OCI-LY1 (cell line): Measurements from ENCODE around the gene HYI.

Source experiments
- H2AFZ ChIP-seq: fragments of 200-600 bp; sonication (generic), shearing (Covaris generic); 2 replicates; pipeline ENCODE4 v1.6.0; 2014; ENCODE audit warnings: antibody characterized with exemption, mild to moderate bottlenecking, low read length
- H3F3A ChIP-seq: fragments of 200-600 bp; sonication (generic), shearing (Covaris generic); 2 replicates; pipeline ENCODE4 v1.6.0; 2014; ENCODE audit warnings: mild to moderate bottlenecking, antibody characterized with exemption, low read length, moderate library complexity; ENCODE audit not compliant: insufficient read depth
- H3K27ac ChIP-seq: fragments of 200-600 bp; sonication (generic); 2 replicates; pipeline ENCODE4 v1.5.1; 2014; ENCODE audit warnings: low read length, mixed run types, mild to moderate bottlenecking, low read depth; ENCODE audit not compliant: poor library complexity, severe bottlenecking
- H3K27me3 ChIP-seq: fragments of 200-600 bp; sonication (generic); 2 replicates; pipeline ENCODE4 v1.6.0; 2014; ENCODE audit warnings: antibody characterized with exemption, mild to moderate bottlenecking, low read length, moderate library complexity; ENCODE audit not compliant: insufficient read depth
- H3K36me3 ChIP-seq: fragments of 200-600 bp; sonication (generic); 2 replicates; pipeline ENCODE4 v1.6.1; 2014; ENCODE audit warnings: mild to moderate bottlenecking, antibody characterized with exemption, low read length, moderate library complexity, mixed read lengths; ENCODE audit not compliant: insufficient read depth
- H3K4me1 ChIP-seq: fragments of 200-600 bp; sonication (generic); 2 replicates; pipeline ENCODE4 v1.5.1; 2014; ENCODE audit warnings: mild to moderate bottlenecking, low read length, moderate library complexity; ENCODE audit not compliant: insufficient read depth, severe bottlenecking
- H3K4me2 ChIP-seq: fragments of 200-600 bp; sonication (generic), shearing (Covaris generic); 2 replicates; pipeline ENCODE4 v1.6.1; 2014; ENCODE audit warnings: low read length
- H3K4me3 ChIP-seq: fragments of 200-600 bp; sonication (generic); 2 replicates; pipeline ENCODE4 v1.5.1; 2014; ENCODE audit warnings: low read length, low read depth, mild to moderate bottlenecking, mixed read lengths; ENCODE audit not compliant: poor library complexity, severe bottlenecking
- H3K79me2 ChIP-seq: fragments of 200-600 bp; shearing (Covaris generic); 2 replicates; pipeline ENCODE4 v1.6.1; 2016; ENCODE audit warnings: mixed run types, low read length, mixed read lengths; ENCODE audit not compliant: insufficient read depth
- H3K9ac ChIP-seq: fragments of 200-600 bp; sonication (generic), shearing (Covaris generic); 2 replicates; pipeline ENCODE4 v1.6.1; 2014; ENCODE audit warnings: mild to moderate bottlenecking, low read length, mixed read lengths
- H3K9me2 ChIP-seq: fragments of 200-600 bp; sonication (generic), shearing (Covaris generic); 2 replicates; pipeline ENCODE4 v1.6.1; 2014; ENCODE audit warnings: low read depth, mild to moderate bottlenecking, low read length, mixed read lengths
- H3K9me3 ChIP-seq: fragments of 200-600 bp; shearing (Covaris generic); 2 replicates; pipeline ENCODE4 v1.6.1; 2014; ENCODE audit warnings: low read length, mixed read lengths
- H4K20me1 ChIP-seq: fragments of 200-600 bp; sonication (generic), shearing (Covaris generic); 2 replicates; pipeline ENCODE4 v1.6.0; 2016; ENCODE audit warnings: mild to moderate bottlenecking, low read length; ENCODE audit not compliant: insufficient read depth
- CTCF ChIP-seq: fragments of 200-600 bp; sonication (generic), shearing (Covaris generic); IDR thresholded peaks from 2 replicates; pipeline ENCODE4 v1.5.1; 2017; ENCODE audit warnings: mild to moderate bottlenecking, antibody characterized with exemption, low read length, moderate library complexity, mixed read lengths
- EZH2 ChIP-seq: fragments of 200-600 bp; sonication (generic), shearing (Covaris generic); IDR thresholded peaks from 2 replicates; pipeline ENCODE4 v1.8.0; 2017; ENCODE audit warnings: borderline replicate concordance, mixed run types, mild to moderate bottlenecking, antibody characterized with exemption, low read length, moderate library complexity, mixed read lengths

The HYI gene

GRCh38 chr1:43451701-43452532 lies 1.8 kb downstream of the HYI start:
- Histone ChIP-seq H4K20me1 (no peaks in the 10 kb centered on the region), H3K9ac (no peak overlapping the region), H3K79me2 (no peaks in the 10 kb centered on the region), H3K9me3 (no peaks in the 10 kb centered on the region), H3K27ac (no peak overlapping the region), H3K4me3 (no peak overlapping the region), H3F3A (no peaks in the 10 kb centered on the region), H3K4me1 (peaks cover 16% of the 10 kb centered on the region), H2AFZ (no peak overlapping the region), H3K4me2 (no peak overlapping the region), H3K9me2 (no peaks in the 10 kb centered on the region), H3K36me3 (peaks cover 29% of the 10 kb centered on the region; the same call in 1 of the 2 replicates), H3K27me3 (no peaks in the 10 kb centered on the region; the same call in 1 of the 2 replicates)
- TF ChIP-seq EZH2 = no peak
- TF ChIP-seq CTCF = no peak

- Histone ChIP-seq H3K36me3 (peaks cover 36% of the 10 kb centered on the region; the same call in 1 of the 2 replicates), H4K20me1 (no peaks in the 10 kb centered on the region), H3K9ac (no peak overlapping the region), H3K79me2 (no peaks in the 10 kb centered on the region), H2AFZ (no peak overlapping the region), H3K9me2 (no peaks in the 10 kb centered on the region), H3K4me2 (no peak overlapping the region), H3K4me1 (peaks cover 16% of the 10 kb centered on the region), H3F3A (no peaks in the 10 kb centered on the region), H3K27me3 (no peaks in the 10 kb centered on the region; the same call in 1 of the 2 replicates), H3K9me3 (no peaks in the 10 kb centered on the region), H3K4me3 (no peak overlapping the region), H3K27ac (no peak overlapping the region)
- TF ChIP-seq CTCF (no peak), EZH2 (no peak)
Observed at GRCh38 chr1:43451157-43451591, 2.6 kb downstream of the HYI start.

GRCh38 chr1:43450251-43450941 lies 3.3 kb downstream of the HYI start:
- no peaks in the 10 kb centered on the region for H3K9me3 ChIP-seq
- no peak overlapping the region for H3K4me3 ChIP-seq
- H4K20me1 ChIP-seq = no peaks in the 10 kb centered on the region
- no peak overlapping the region for H3K4me2 ChIP-seq
- TF ChIP-seq EZH2 (no peak), CTCF (no peak)
- no peaks in the 10 kb centered on the region; the same call in 1 of the 2 replicates for H3K27me3 ChIP-seq
- peaks cover 16% of the 10 kb centered on the region for H3K4me1 ChIP-seq
- no peaks in the 10 kb centered on the region for H3F3A ChIP-seq
- H3K9ac ChIP-seq = no peak overlapping the region
- H3K36me3 ChIP-seq = peaks cover 43% of the 10 kb centered on the region; the same call in 1 of the 2 replicates
- H3K9me2 ChIP-seq = no peaks in the 10 kb centered on the region
- H2AFZ ChIP-seq = no peak overlapping the region
- H3K27ac ChIP-seq = no peak overlapping the region
- no peaks in the 10 kb centered on the region for H3K79me2 ChIP-seq
